SIG-M5 treated with dmso at 0.1 percent for 504 hours (cell line): Measurements from ENCODE around the gene ROBO2.

Source experiments
- DNase-seq: peaks from one replicate; lab custom pipeline; 2025; ENCODE audit not compliant: unreplicated experiment; lab: John Stamatoyannopoulos, UW

Gene ROBO2

GRCh38 chr3:77466562-77467115, 426.7 kb downstream of the ROBO2 start:
- DNase-seq: no peak

- no peak for DNase-seq
Observed at GRCh38 chr3:77467702-77468625, 428.1 kb downstream of the ROBO2 start.

GRCh38 chr3:77468626-77469020, 428.7 kb downstream of the ROBO2 start:
- no peak for DNase-seq

GRCh38 chr3:77475507-77475906, 435.6 kb downstream of the ROBO2 start:
- no peak for DNase-seq

- no peak for DNase-seq
Observed at GRCh38 chr3:77479021-77479420, 439.1 kb downstream of the ROBO2 start.

GRCh38 chr3:77489216-77489615, 449.3 kb downstream of the ROBO2 start:
- DNase-seq: no peak

GRCh38 chr3:77491961-77492360, 452.1 kb downstream of the ROBO2 start:
- DNase-seq: no peak

- no peak for DNase-seq
Observed at GRCh38 chr3:77500721-77501120, 460.8 kb downstream of the ROBO2 start.

- no peak for DNase-seq
Observed at GRCh38 chr3:77506384-77506783, 466.5 kb downstream of the ROBO2 start.

GRCh38 chr3:77513542-77513941, 473.6 kb downstream of the ROBO2 start:
- DNase-seq: no peak

- DNase-seq: no peak
Observed at GRCh38 chr3:77514766-77515165, 474.9 kb downstream of the ROBO2 start.

- DNase-seq: no peak
Observed at GRCh38 chr3:77524463-77524862, 484.6 kb downstream of the ROBO2 start.

- no peak for DNase-seq
Observed at GRCh38 chr3:77524946-77525682, 485.2 kb downstream of the ROBO2 start.

GRCh38 chr3:77526573-77527113, 486.7 kb downstream of the ROBO2 start:
- no peak for DNase-seq

GRCh38 chr3:77529522-77529921, 489.6 kb downstream of the ROBO2 start:
- DNase-seq: no peak

GRCh38 chr3:77530870-77531269, 491.0 kb downstream of the ROBO2 start:
- no peak for DNase-seq

- no peak for DNase-seq
Observed at GRCh38 chr3:77535116-77535515, 495.2 kb downstream of the ROBO2 start.

- no peak for DNase-seq
Observed at GRCh38 chr3:77536038-77536775, 496.3 kb downstream of the ROBO2 start.

GRCh38 chr3:77539014-77539413, 499.1 kb downstream of the ROBO2 start:
- DNase-seq: no peak

- no peak for DNase-seq
Observed at GRCh38 chr3:77539677-77540076, 499.8 kb downstream of the ROBO2 start.
